Liver (tissue), 3 donors: ENCODE measurements around the gene ZDHHC6.

ENCODE experiments used
- ATF3 ChIP-seq: IDR thresholded peaks from 2 replicates; pipeline ENCODE4 v1.6.1; 2016; ENCODE audit warnings: antibody characterized with exemption
- FOXA1 ChIP-seq: IDR thresholded peaks from 2 replicates; pipeline ENCODE4 v1.6.1; 2016; ENCODE audit warnings: antibody characterized with exemption
- GABPA ChIP-seq, 2 donors: IDR thresholded peaks in 1 of 2; conservative IDR thresholded peaks in 1 of 2; 2 replicates each; pipeline ENCODE4 v1.6.1; 2016; ENCODE audit warnings: antibody characterized with exemption in 2 of 2, mild to moderate bottlenecking in 1 of 2, moderate library complexity in 1 of 2
- HNF4A ChIP-seq, 2 donors: conservative IDR thresholded peaks; 2 replicates each; pipeline ENCODE4 v1.6.1; 2016; ENCODE audit warnings: antibody characterized with exemption in 2 of 2, mild to moderate bottlenecking in 2 of 2
- JUND ChIP-seq, 2 donors: IDR thresholded peaks; 2 replicates each; pipeline ENCODE4 v1.6.1; 2016; ENCODE audit warnings: antibody characterized with exemption in 2 of 2
- MAX ChIP-seq: IDR thresholded peaks from 2 replicates; pipeline ENCODE4 v1.6.1; 2016; ENCODE audit warnings: antibody characterized with exemption
- RAD21 ChIP-seq, 2 donors: IDR thresholded peaks; 2 replicates each; pipeline ENCODE4 v1.6.1; 2016; ENCODE audit warnings: antibody characterized with exemption in 2 of 2, mild to moderate bottlenecking in 2 of 2
- REST ChIP-seq: IDR thresholded peaks from 2 replicates; pipeline ENCODE4 v1.6.1; 2016; ENCODE audit warnings: antibody characterized with exemption, mild to moderate bottlenecking
- RXRA ChIP-seq, 2 donors: IDR thresholded peaks; 2 replicates each; pipeline ENCODE4 v1.6.1; 2017 to 2018; ENCODE audit warnings: antibody characterized with exemption in 2 of 2, mild to moderate bottlenecking in 1 of 2
- YY1 ChIP-seq: IDR thresholded peaks from 2 replicates; pipeline ENCODE4 v1.6.1; 2016; ENCODE audit warnings: antibody characterized with exemption, mild to moderate bottlenecking
- TF ChIP-seq, protein P1 (sequence below): fragments of 150-350 bp; IDR thresholded peaks from 2 replicates; pipeline ENCODE4 v1.5.1; 2017; ENCODE audit warnings: improper control_type of control experiment, low read depth, low read length; ENCODE audit not compliant: missing input control
- donor health status: healthy.
- donor health status: healthy.

GRCh38 chr10:112461029-112461887 lies 14.5 kb upstream of the ZDHHC6 start:
- TF ChIP-seq, protein P1, sequence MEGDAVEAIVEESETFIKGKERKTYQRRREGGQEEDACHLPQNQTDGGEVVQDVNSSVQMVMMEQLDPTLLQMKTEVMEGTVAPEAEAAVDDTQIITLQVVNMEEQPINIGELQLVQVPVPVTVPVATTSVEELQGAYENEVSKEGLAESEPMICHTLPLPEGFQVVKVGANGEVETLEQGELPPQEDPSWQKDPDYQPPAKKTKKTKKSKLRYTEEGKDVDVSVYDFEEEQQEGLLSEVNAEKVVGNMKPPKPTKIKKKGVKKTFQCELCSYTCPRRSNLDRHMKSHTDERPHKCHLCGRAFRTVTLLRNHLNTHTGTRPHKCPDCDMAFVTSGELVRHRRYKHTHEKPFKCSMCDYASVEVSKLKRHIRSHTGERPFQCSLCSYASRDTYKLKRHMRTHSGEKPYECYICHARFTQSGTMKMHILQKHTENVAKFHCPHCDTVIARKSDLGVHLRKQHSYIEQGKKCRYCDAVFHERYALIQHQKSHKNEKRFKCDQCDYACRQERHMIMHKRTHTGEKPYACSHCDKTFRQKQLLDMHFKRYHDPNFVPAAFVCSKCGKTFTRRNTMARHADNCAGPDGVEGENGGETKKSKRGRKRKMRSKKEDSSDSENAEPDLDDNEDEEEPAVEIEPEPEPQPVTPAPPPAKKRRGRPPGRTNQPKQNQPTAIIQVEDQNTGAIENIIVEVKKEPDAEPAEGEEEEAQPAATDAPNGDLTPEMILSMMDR, result no peak
- no peak for TF ChIP-seq ATF3
- no peak for TF ChIP-seq JUND (IDR thresholded peaks at IDR 0.05)
- no peak for TF ChIP-seq RAD21 (IDR thresholded peaks at IDR 0.05)
- no peak for TF ChIP-seq RXRA (IDR thresholded peaks at IDR 0.05)
- TF ChIP-seq MAX, result no peak
- no peak for TF ChIP-seq GABPA (IDR thresholded peaks at IDR 0.05 in 1 of 2, conservative IDR thresholded peaks at IDR 0.05 in 1 of 2)
- no peak for TF ChIP-seq HNF4A (conservative IDR thresholded peaks at IDR 0.05)
- no peak for TF ChIP-seq YY1
- TF ChIP-seq REST, result no peak
- TF ChIP-seq FOXA1, result no peak
